RCC 7860 (cell line): Measurements from ENCODE around the gene HAVCR1.
"Not testable (repeated sequence)": the region's sequence is repeated elsewhere in the genome, so short reads cannot be mapped to it uniquely, and the experiment has no call there.

Experiments
- DNase-seq: peaks from one replicate; pipeline ENCODE4 v3.0.0-alpha.2; 2015; ENCODE audit warnings: low spot score
- FAIRE-seq: peaks from 2 replicates; lab custom pipeline; 2012; peaks lifted over from hg19 to GRCh38; lab: Jason Lieb, UNC

The HAVCR1 gene

GRCh38 chr5:157014143-157014542 lies 44.8 kb downstream of the HAVCR1 start:
- DNase-seq, FAIRE-seq: not testable (repeated sequence)

- DNase-seq, result no peak
- no peak for FAIRE-seq
These were observed 52.7 kb downstream of the HAVCR1 start for GRCh38 chr5:157006262-157006661.

- DNase-seq (peak; percentile 90), FAIRE-seq (peak; percentile 95)
These were observed 53.9 kb downstream of the HAVCR1 start for GRCh38 chr5:157004893-157005551.

- DNase-seq (peak; percentile 97), FAIRE-seq (peak; percentile 96)
These were observed 67.2 kb downstream of the HAVCR1 start for GRCh38 chr5:156991714-156992113.

- FAIRE-seq (no peak), DNase-seq (no peak)
These were observed 74.9 kb downstream of the HAVCR1 start for GRCh38 chr5:156984064-156984463.

GRCh38 chr5:156981481-156981880 lies 77.4 kb downstream of the HAVCR1 start:
- DNase-seq (no peak), FAIRE-seq (no peak)
